Right lobe of liver (tissue), 4 donors: Measurements from ENCODE around the gene CENPB.

Experiments used
- CTCF ChIP-seq, 4 donors: fragments of 200-600 bp in 3 of 4; fragments of 450-650 bp in 1 of 4; IDR thresholded peaks; one replicate each; pipeline versions ENCODE4 v1.5.1 to v1.8.0; 2016 to 2022; ENCODE audit warnings: antibody characterized with exemption in 4 of 4, mild to moderate bottlenecking in 2 of 4
- POLR2A ChIP-seq: fragments of 450-650 bp; IDR thresholded peaks from one replicate; pipeline ENCODE4 v1.6.1; 2017; ENCODE audit warnings: antibody characterized with exemption, mild to moderate bottlenecking
- donor health status: DM: no; HTN: no; CAD: no.
- donor health status: DM: no; HTN: no; CAD: no.
- donor health status: DM: no; HTN: yes; CAD: no.

DNA sequence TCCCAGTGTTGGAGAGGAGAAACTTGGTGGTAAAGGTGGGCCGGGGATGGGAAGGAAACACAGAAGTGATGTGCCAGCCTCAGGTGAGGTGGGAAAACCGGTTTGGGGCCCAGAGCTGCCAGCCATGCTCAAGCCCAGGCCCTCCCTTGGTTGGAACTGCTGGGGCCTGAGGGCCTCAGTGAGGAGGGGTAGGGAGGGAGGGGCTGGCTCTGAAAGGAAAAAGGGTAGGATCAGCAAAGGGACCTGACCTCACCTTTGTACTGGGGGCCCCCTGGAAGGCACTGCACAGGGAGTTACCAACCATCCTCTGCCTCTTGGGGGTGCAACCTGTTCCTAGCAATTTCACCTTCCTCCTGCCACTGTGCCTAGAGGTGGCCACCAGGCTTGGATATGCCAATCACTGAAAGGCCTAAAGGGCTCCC lies 3.5 kb downstream of the CENPB start:
- TF ChIP-seq CTCF (IDR thresholded peaks at IDR 0.05) = no peak
- TF ChIP-seq POLR2A = no peak
